ENCODE results near the gene EPX. TPM values are rescaled to one million over a fixed set of nuclear protein-coding genes. Genes with fewer than 3 reads are reported as not detected.
A peak's percentile ranks its signal among the peaks of the same experiment; 100 is the strongest.

The EPX gene
- total RNA-seq, 2 experiments from 2014 or later = not detected

DNA sequence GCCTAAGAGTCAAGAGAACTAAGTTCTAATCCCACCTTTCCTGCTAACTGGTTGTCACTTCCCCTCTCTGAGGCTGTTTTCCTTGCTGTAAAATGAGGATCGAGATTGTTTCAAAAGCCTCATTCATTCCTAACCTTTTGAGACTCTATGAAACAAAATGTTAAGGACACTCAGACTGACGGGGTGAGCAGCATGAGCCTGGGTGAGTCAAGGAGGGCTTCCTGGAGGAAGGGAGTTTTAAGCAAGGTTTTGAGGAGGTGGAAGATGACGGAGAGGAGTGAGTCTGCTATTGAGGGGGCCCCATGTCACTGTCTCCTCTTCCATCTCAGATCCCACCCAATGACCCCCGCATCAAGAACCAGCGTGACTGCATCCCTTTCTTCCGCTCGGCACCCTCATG, 4.1 kb downstream of the EPX start:
- H3K27ac Mint-ChIP-seq = no peak overlapping the region
- H3K36me3 Mint-ChIP-seq (ENCODE audit: low read depth) = no peaks in the 10 kb centered on the region
- TF ChIP-seq, protein P1, sequence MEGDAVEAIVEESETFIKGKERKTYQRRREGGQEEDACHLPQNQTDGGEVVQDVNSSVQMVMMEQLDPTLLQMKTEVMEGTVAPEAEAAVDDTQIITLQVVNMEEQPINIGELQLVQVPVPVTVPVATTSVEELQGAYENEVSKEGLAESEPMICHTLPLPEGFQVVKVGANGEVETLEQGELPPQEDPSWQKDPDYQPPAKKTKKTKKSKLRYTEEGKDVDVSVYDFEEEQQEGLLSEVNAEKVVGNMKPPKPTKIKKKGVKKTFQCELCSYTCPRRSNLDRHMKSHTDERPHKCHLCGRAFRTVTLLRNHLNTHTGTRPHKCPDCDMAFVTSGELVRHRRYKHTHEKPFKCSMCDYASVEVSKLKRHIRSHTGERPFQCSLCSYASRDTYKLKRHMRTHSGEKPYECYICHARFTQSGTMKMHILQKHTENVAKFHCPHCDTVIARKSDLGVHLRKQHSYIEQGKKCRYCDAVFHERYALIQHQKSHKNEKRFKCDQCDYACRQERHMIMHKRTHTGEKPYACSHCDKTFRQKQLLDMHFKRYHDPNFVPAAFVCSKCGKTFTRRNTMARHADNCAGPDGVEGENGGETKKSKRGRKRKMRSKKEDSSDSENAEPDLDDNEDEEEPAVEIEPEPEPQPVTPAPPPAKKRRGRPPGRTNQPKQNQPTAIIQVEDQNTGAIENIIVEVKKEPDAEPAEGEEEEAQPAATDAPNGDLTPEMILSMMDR (IDR thresholded peaks at IDR 0.05) = no peak
- no peaks in the 10 kb centered on the region for H3K9me3 Mint-ChIP-seq
- intact Hi-C loops (cut with micrococcal nuclease) = no loop called here
- ChIA-PET CTCF (no interaction called here), POLR2A (no interaction called here)
- H3K27me3 Mint-ChIP-seq = no peaks in the 10 kb centered on the region
- DNase-seq (no peak), ATAC-seq (no peak)
- no peaks in the 10 kb centered on the region for H3K4me1 Mint-ChIP-seq (ENCODE audit: low read depth)
- H3K4me3 Mint-ChIP-seq = no peak overlapping the region

DNA sequence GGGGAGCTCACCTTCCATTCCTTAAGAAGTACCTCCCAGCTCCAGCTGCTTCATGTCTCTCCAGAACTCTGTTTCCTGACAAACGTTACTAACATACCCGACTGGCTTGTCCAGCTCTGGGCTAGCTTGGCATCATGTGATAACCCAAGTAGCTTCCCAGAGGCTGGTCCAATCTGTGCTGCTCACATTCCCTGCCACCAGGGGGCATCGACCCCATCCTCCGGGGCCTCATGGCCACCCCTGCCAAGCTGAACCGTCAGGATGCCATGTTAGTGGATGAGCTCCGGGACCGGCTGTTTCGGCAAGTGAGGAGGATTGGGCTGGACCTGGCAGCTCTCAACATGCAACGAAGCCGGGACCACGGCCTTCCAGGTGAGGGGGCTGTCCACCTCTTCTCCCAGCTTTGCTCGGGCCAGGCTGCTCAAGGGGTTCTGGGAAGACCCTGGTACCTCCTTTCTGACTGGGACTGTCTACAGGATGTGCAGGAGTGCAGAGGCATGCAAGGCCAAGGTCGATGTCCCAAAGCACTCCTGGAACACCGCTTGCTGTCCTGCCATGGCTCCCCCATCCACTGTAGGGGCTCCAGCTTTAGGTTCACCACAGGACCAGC, 7.6 kb downstream of the EPX start:
- intact Hi-C loops (cut with micrococcal nuclease) = no loop called here
- TF ChIP-seq, protein P1 (IDR thresholded peaks at IDR 0.05) = peak; percentile 58
- Mint-ChIP-seq H3K9me3 (no peaks in the 10 kb centered on the region), H3K27ac (no peak overlapping the region), H3K36me3 (ENCODE audit: low read depth) (no peaks in the 10 kb centered on the region), H3K4me3 (no peak overlapping the region), H3K4me1 (ENCODE audit: low read depth) (no peaks in the 10 kb centered on the region), H3K27me3 (no peaks in the 10 kb centered on the region)
- peak; percentile 74 for DNase-seq
- ChIA-PET POLR2A (interaction anchor here (0.9 to 1.2 kb wide), 3 partner anchors 16 to 138 kb away, joined by 3 read pairs; partner anchors contain the start of gene MKS1), CTCF (interaction anchor here (0.6 to 4.0 kb wide), 42 partner anchors 8 to 366 kb away, joined by 3 to 33 read pairs (median 4); partner anchors contain the start of genes EPX, HSF5, LPO and MKS1)
- ATAC-seq = peak; percentile 93

DNA sequence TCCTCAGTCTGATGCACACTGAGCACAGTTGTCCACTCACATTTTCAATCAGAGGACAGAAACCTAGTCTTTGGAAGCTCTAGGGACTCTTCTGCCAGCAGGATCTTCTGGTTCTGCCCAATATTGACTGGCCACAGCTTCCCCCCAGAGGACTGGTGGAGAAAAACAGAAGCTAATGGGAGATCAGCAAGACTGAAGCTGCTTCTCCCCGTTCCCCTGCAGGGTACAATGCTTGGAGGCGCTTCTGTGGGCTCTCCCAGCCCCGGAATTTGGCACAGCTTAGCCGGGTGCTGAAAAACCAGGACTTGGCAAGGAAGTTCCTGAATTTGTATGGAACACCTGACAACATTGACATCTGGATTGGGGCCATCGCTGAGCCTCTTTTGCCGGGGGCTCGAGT, 10.3 kb downstream of the EPX start:
- H3K36me3 Mint-ChIP-seq (ENCODE audit: low read depth) = no peaks in the 10 kb centered on the region
- ChIA-PET CTCF (no interaction called here), POLR2A (no interaction called here)
- H3K27me3 Mint-ChIP-seq = no peaks in the 10 kb centered on the region
- intact Hi-C loops (cut with micrococcal nuclease) = no loop called here
- no peaks in the 10 kb centered on the region for H3K9me3 Mint-ChIP-seq
- H3K4me3 Mint-ChIP-seq = no peak overlapping the region
- H3K27ac Mint-ChIP-seq = no peak overlapping the region
- ATAC-seq (no peak), DNase-seq (no peak)
- H3K4me1 Mint-ChIP-seq (ENCODE audit: low read depth) = no peaks in the 10 kb centered on the region
- TF ChIP-seq, protein P1 (IDR thresholded peaks at IDR 0.05) = no peak

DNA sequence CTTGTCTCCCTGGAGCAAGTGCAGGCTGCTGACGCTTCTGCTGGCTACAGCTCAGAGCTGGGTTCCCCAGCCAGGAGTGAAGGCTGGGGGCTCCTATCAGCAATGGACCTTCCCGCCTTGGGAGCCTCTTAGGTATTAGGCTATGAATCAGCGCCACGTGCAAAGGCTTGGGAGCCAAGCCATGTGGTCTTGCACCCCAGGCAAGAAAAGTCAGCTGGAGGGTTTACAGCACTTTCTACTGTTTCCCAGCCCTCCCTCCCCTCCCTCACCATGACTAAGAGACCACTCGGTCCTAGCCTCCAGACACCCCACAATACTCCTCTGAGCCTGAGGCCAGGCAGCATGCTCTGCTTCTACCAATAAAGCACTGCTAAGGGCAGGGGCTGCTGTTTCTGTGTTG, 12.3 kb downstream of the EPX start:
- peaks cover 4% of the 10 kb centered on the region for H3K36me3 Mint-ChIP-seq (ENCODE audit: low read depth)
- no peaks in the 10 kb centered on the region for H3K4me1 Mint-ChIP-seq (ENCODE audit: low read depth)
- DNase-seq (no peak), ATAC-seq (no peak)
- H3K4me3 Mint-ChIP-seq = no peak overlapping the region
- ChIA-PET POLR2A (no interaction called here), CTCF (interaction anchor here (1.6 to 1.7 kb wide), 2 partner anchors 11 to 100 kb away, joined by 3 to 6 read pairs; no protein-coding TSS in a partner anchor)
- TF ChIP-seq, protein P1 (IDR thresholded peaks at IDR 0.05) = no peak
- H3K9me3 Mint-ChIP-seq = no peaks in the 10 kb centered on the region
- no peak overlapping the region for H3K27ac Mint-ChIP-seq
- intact Hi-C loops (cut with micrococcal nuclease) = no loop called here
- H3K27me3 Mint-ChIP-seq = no peaks in the 10 kb centered on the region

DNA sequence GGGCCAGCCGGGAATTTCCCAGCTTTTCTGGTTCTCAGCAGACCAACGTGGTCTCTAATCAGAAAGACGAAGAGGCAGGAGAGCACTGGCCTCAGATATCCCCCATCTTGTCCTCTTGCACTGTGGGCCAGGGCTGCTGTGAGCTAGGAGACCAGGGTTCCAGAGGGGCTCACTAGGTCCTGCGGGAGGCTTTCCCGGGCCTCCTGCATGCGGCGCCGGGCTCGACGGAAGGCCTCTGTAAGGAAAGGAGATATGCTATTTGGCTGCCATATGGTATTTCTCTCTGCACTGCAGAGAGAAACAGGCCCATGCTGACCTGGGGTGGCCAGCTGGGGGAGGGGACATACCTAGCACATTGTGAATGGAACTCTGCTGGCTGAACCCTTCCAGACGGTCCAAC, 13.4 kb downstream of the EPX start:
- intact Hi-C loops (cut with micrococcal nuclease) = no loop called here
- H3K4me3 Mint-ChIP-seq = no peak overlapping the region
- no peak overlapping the region for H3K27ac Mint-ChIP-seq
- POLR2A ChIA-PET = interaction anchor here (0.7 to 1.1 kb wide), 3 partner anchors 14 to 16 kb away, joined by 3 to 4 read pairs (median 3); no protein-coding TSS in a partner anchor
- ATAC-seq (no peak), DNase-seq (no peak)
- TF ChIP-seq, protein P1 (IDR thresholded peaks at IDR 0.05) = no peak
- peaks cover 8% of the 10 kb centered on the region for H3K36me3 Mint-ChIP-seq (ENCODE audit: low read depth)
- no peaks in the 10 kb centered on the region for H3K9me3 Mint-ChIP-seq
- no peaks in the 10 kb centered on the region for H3K27me3 Mint-ChIP-seq
- no peaks in the 10 kb centered on the region for H3K4me1 Mint-ChIP-seq (ENCODE audit: low read depth)
- CTCF ChIA-PET = interaction anchor here (1.3 to 1.7 kb wide), 2 partner anchors 44 to 99 kb away, joined by 3 read pairs; no protein-coding TSS in a partner anchor
